ENCODE measurements around the gene DNASE1L2.

Gene DNASE1L2

DNA sequence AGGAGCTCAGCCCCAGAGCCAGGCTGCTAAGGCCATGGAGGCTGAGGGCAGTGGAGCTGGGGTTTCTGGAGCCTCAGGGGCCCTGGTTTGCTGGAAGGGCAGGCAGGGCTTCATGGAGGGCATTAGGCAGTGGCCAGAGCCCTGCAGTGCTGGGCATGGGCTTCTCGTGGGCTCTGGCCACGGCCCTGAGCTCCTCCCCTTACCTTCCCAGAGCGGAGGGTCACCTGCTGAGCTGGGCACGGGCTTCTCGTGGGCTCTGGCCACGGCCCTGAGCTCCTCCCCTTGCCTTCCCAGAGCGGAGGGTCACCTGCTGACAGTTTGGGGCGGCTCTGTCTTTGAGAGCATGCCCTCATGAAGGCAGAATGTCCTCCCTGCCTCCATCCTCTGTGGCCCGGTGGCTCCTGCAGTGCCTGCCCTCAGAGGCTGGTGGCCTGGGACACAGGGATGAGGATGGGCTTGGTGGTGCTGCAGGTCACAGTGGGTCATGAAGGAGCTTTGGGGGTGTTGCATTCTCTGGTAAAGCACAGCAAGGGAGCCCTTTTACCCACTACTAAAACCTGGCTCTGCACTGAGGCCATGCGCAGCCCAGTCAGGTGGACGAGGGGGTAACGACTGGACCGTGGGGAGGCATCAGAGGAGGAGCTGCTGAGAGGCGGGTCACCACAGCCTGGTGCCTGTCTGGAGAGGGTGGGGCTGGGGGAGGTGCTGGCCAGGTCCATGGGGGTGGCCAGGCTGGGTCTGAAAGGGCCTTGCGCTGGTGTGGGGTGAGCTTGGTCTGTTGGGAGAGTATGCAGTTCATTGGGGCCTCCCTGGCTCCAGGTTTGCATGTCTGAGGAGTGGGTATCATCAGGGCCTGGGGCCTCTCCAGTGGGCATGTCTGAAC, 34.6 kb downstream of the DNASE1L2 start:
- DNase-seq (ENCODE audit: low read depth): no peak

- no peak for DNase-seq (ENCODE audit: low read depth)
Measured at GRCh38 chr16:2271848-2272461, 35.7 kb downstream of the DNASE1L2 start.

GRCh38 chr16:2273484-2273883, 37.2 kb downstream of the DNASE1L2 start:
- no peak for DNase-seq (ENCODE audit: low read depth)

DNA sequence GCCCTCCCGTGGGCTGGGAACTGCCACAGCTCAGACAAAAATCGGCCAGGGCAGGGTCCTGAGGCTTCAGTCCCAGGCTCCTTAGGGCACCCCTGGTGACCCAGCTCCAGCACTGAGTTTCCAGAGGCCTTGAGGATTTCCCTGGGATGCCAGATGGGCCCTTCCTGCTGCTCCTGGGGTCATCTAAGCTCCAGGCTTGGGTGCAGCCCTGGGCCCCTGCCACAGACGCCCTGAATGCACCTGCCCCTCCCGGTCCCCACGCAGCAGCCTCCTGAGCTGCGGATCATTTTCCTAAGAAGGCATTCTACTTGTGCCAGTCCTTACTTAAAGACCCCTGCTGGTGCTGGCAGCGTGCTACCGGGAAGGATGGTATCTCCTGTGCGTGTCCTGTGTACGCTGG, 37.7 kb downstream of the DNASE1L2 start:
- no peak for DNase-seq (ENCODE audit: low read depth)

- no peak for DNase-seq (ENCODE audit: low read depth)
Measured at GRCh38 chr16:2275476-2276367, 39.5 kb downstream of the DNASE1L2 start.

DNA sequence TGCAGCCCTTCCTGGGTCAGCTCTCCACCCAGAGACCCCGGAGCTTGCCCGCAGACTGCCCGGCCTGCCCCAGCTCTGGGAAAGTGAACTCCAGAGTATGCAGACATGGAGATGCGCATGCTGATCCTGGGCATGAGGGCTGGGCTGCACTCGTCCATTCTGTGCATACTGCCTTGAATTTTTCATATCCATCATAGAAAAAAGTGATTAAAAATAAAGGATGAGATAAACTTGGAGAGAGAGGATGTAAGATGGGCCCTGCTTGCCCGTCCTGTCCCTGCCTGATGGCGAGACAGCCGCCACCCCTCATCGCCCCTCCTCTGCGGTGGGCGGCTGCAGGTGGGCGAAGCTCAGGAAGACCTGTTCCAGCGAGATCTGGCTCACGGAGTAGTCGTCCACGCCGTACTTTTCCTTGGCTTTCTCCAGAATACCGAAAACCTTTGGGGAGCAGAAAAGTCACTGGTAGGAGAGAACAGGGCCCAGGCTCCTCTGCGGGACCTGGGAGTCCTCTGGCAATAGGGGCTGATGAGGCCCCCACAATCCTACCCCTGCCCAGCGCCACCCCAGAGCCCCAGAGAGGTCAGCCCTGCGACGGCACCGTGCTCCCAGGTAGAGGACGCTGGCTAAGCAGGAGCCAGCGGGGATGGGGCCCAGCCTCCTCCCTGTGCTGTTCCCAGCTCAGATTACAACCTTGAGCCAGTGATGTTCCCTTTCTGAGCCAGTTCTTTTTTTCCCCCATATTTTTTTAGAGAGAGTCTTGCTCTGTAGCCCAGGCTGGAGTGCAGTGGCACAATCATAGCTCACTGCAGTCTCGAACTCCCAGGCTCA, 40.3 kb downstream of the DNASE1L2 start:
- no peak for DNase-seq (ENCODE audit: low read depth)

GRCh38 chr16:2277466-2278271, 41.4 kb downstream of the DNASE1L2 start:
- no peak for DNase-seq (ENCODE audit: low read depth)

DNA sequence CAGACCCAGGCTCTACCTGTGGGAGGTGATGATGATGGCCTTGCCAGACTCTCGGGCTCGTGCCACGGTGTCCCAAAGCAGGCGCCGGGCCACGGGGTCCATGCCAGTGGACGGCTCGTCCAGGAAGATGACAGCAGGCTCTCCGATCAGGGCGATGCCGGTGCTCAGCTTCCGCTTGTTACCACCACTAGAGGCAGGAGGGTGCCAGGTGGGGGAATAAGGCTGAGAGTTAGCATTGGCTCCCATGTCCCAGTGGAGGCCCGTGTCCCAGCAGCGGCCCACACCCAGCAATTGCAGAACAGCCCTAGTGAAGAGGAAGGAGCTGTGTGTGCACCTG, 42.0 kb downstream of the DNASE1L2 start:
- DNase-seq (ENCODE audit: low read depth): no peak

- no peak for DNase-seq (ENCODE audit: low read depth)
Measured at GRCh38 chr16:2278956-2279800, 42.9 kb downstream of the DNASE1L2 start.

DNA sequence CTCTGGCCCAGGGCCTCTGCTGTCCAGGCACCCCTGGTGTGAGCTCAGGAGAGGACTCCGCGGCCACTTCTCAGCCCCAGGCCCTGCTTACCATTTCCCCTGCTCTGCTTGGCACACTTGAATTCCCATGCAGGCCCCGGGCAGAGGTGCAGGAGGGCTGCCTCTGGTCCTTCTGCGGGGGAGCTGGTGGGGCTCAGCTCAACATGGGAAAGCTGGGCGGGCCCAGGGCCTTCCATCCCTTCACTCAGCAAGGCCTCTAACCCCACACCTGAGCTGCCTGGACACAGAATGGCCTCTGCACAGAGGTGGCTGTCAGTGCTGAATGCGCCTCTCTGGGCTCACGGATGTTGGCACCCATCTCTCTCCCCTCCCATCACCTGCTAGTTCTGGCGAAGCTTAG, 44.2 kb downstream of the DNASE1L2 start:
- DNase-seq (ENCODE audit: low read depth): no peak

- DNase-seq (ENCODE audit: low read depth): no peak
Measured at GRCh38 chr16:2280981-2281542, 44.8 kb downstream of the DNASE1L2 start.

GRCh38 chr16:2282262-2282661, 46.0 kb downstream of the DNASE1L2 start:
- no peak for DNase-seq (ENCODE audit: low read depth)

DNA sequence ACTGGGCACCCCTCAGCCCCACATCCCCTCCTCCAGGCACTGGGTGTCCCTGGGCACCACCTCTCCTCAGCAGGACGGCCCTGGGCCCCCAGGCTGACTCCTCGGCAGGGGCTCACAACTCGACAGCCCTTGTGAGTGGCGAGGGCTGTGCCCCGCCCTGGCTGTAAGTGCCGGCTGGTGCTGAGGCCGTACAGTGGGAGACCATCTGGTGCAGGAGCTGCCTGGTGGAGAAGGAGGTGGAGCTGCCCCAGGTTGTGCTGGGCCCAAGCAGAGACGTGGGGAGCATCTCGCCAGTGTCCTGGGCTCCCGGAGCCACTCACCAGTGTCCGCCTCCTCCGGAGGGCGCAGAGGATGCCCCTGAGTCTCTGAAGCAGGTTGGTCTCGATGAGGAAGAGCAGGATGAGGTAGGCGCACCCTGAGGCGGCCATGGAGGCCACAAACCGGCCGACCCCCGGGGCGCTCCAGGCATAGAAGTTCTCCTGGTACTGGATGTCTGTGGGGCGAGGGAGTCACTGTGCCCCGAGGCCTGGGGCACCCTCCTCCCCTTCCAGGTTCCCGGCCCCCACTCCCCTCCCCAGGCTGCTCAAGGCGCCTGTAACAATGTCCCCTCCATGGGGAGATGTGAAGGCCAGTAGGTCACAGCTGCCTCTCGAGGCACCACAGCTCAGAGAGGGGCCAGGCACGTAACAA, 46.8 kb downstream of the DNASE1L2 start:
- no peak for DNase-seq (ENCODE audit: low read depth)

- no peak for DNase-seq (ENCODE audit: low read depth)
Measured at GRCh38 chr16:2284001-2284770, 47.9 kb downstream of the DNASE1L2 start.

DNA sequence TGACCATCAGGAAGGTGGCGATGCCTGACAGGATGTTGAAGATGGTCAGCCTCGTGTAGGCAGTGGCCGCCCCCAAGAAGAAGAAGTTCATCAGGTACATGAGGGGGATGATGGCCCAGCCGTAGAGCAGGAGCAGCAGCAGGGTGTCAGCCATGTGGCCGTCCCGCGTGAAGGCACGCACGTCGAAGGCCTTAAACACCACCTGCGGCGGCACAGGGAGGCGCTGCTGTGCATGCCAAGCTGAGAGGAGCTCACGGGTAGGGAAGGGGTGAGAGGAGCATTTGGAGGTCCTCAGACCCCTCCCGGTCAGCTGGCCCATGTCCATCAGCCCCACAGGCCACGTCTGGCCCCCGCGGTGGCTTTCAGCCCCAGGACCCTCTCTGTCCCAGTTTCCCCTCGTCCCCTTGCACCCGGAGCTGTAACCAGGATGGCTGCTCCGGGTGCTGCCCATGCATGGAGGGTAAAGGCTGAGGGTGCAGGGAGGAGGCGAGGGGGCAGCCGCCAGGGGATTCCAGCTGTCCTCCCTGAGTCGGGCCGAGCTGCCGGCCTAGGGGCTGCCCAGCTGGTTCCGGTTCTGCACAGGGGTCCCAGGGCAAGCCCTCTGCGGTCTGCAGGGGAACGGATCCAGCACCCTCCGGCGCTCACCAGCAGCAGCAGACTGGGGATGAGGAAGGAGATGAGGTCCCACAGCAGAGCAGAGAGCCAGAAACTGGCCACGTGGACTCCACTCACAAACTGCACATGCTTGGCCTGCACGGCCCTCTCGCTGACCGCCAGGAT, 48.7 kb downstream of the DNASE1L2 start:
- no peak for DNase-seq (ENCODE audit: low read depth)

DNA sequence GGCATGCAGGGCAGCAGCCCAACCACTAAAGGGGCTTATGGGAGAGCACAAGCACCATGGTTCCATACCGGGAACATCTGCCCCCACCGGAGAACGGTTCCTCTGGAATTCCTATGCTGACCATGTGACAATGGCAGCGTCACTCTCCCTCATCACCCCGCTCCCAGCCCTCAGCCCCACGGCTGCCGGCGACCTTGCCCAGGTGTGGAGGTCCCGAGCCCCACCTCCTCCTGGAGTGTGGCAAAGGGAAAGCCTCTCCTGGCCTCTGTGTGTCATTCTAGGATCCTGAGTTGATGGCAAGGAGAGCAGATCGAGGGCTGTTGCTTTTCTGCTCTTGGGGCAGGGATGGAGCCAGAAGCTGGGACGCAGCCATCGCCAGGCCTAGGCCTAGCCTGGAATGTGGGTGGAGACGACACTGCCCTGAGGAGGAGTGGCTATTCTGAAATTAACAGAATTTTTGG, 49.5 kb downstream of the DNASE1L2 start:
- no peak for DNase-seq (ENCODE audit: low read depth)

DNA sequence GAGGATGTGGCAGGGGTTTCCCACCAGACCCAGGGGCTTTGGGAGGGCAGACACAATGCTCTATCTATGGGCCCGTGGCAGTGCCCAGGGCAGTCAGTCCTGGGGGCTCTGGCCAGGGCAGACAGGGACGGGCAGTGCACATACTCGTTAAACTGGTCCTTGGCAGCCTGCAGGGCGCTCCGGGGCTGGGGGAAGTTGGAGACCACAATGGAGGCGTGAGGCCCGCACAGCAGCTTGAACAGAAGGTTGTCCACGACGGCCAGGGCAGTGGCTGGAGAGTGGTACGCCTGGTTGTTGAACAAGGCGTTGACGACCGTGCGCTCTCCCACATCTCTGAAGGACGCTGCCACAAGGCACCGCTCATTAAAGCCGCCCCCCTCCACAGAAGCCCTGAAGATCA, 50.3 kb downstream of the DNASE1L2 start:
- DNase-seq (ENCODE audit: low read depth): no peak
